ENCODE data around the gene NCKAP5L. TPM values are rescaled to one million over a fixed set of nuclear protein-coding genes. Genes with fewer than 3 reads are reported as not detected.
A peak's percentile ranks its signal among the peaks of the same experiment; 100 is the strongest.

NCKAP5L gene
- polyA plus RNA-seq, 2 of the 4 experiments (the other 2 are of a cell fraction), result 3.0 to 8.5 TPM

GRCh38 chr12:49874142-49874897 lies 46.1 kb upstream of the NCKAP5L start:
- FAIRE-seq (no peak), DNase-seq (ENCODE audit: low read depth in 1 of 2, low spot score in 1 of 2) (no peak), ATAC-seq (peak in 1 of 2 experiments; percentile 24; a peak in 1 of 6 replicates)
- Histone ChIP-seq H3K27ac (no peak overlapping the region), H3K9me3 (peaks cover 5% of the 10 kb centered on the region; the same call in 1 of the 3 replicates), H3K4me2 (no peak overlapping the region), H3K4me1 (no peaks in the 10 kb centered on the region), H3K4me3 (no peak overlapping the region)
- POLR2A ChIA-PET, result no interaction called here
- 50% methylated on average over 12 of the region's 12 CpGs for WGBS (ENCODE audit: missing lambda C conversion rate)
- no peak for TF ChIP-seq RAD21 (conservative IDR thresholded peaks at IDR 0.05 in 1 of 2, IDR thresholded peaks at IDR 0.05 in 1 of 2)
- no peak for TF ChIP-seq MYC (IDR thresholded peaks at IDR 0.05; ENCODE audit: borderline replicate concordance, low read length)
- TF ChIP-seq SREBF2 (IDR thresholded peaks at IDR 0.05), result no peak
- peak; percentile 80 for TF ChIP-seq MAFK (IDR thresholded peaks at IDR 0.05; ENCODE audit: partially characterized antibody)
- CTCF ChIA-PET, result interaction anchor here (1.0 to 1.7 kb wide), 3 partner anchors 8 to 93 kb away, joined by 4 to 5 read pairs (median 4); no protein-coding TSS in a partner anchor

GRCh38 chr12:49873361-49873934 lies 45.2 kb upstream of the NCKAP5L start:
- Histone ChIP-seq H3K9me3 (no peaks in the 10 kb centered on the region), H3K4me2 (no peak overlapping the region), H3K27ac (no peak overlapping the region), H3K4me1 (no peaks in the 10 kb centered on the region), H3K4me3 (no peak overlapping the region)
- TF ChIP-seq ZNF302 (CRISPR knock-in tag; IDR thresholded peaks at IDR 0.05), result no peak
- peak; percentile 43 for TF ChIP-seq MAFK (IDR thresholded peaks at IDR 0.05; ENCODE audit: partially characterized antibody)
- POLR2A ChIA-PET, result no interaction called here
- FAIRE-seq (no peak), ATAC-seq (no peak), DNase-seq (ENCODE audit: low read depth in 1 of 2, low spot score in 1 of 2) (no peak)
- WGBS (ENCODE audit: missing lambda C conversion rate), result 60% methylated on average over 3 of the region's 3 CpGs
- CTCF ChIA-PET, result interaction anchor here (1.2 to 11.5 kb wide), 2 partner anchors 72 to 94 kb away, joined by 4 to 104 read pairs; no protein-coding TSS in a partner anchor

GRCh38 chr12:49872781-49873181 lies 44.6 kb upstream of the NCKAP5L start:
- no peak overlapping the region for H3K4me2 ChIP-seq
- ATAC-seq, result no peak
- no peak for DNase-seq (ENCODE audit: low read depth in 1 of 2, low spot score in 1 of 2)
- FAIRE-seq, result no peak
- TF ChIP-seq FOSB (CRISPR knock-in tag; IDR thresholded peaks at IDR 0.05) (no peak), CTCF (IDR thresholded peaks at IDR 0.05) (no peak), RAD21 (conservative IDR thresholded peaks at IDR 0.05 in 1 of 2, IDR thresholded peaks at IDR 0.05 in 1 of 2) (no peak), MAX (IDR thresholded peaks at IDR 0.05) (no peak), RNF2 (IDR thresholded peaks at IDR 0.05; ENCODE audit: borderline replicate concordance, low read depth) (no peak), REST (IDR thresholded peaks at IDR 0.05) (no peak), HOXB13 (CRISPR knock-in tag; IDR thresholded peaks at IDR 0.05; ENCODE audit: low read depth) (no peak), MAZ (IDR thresholded peaks at IDR 0.05; ENCODE audit: borderline replicate concordance, low read depth, low read length) (no peak), EHMT2 (IDR thresholded peaks at IDR 0.05; ENCODE audit: low read depth) (no peak), HDAC2 (IDR thresholded peaks at IDR 0.05) (no peak), E2F6 (IDR thresholded peaks at IDR 0.05; ENCODE audit: borderline replicate concordance, low read depth) (no peak), CBX2 (IDR thresholded peaks at IDR 0.05; ENCODE audit: borderline replicate concordance, low read depth) (no peak), HOXB5 (CRISPR knock-in tag; IDR thresholded peaks at IDR 0.05) (no peak), ESRRA (IDR thresholded peaks at IDR 0.05; ENCODE audit: borderline replicate concordance, low read length) (no peak), KDM5A (IDR thresholded peaks at IDR 0.05) (no peak)
- CTCF ChIA-PET, result interaction anchor here (1.2 to 11.5 kb wide), 3 partner anchors 40 to 94 kb away, joined by 4 to 104 read pairs (median 4); no protein-coding TSS in a partner anchor
- H3K4me1 ChIP-seq, result no peaks in the 10 kb centered on the region
- H3K9me3 ChIP-seq, result no peaks in the 10 kb centered on the region
- H3K27ac ChIP-seq, result no peak overlapping the region
- 75% methylated on average over 6 of the region's 6 CpGs for WGBS (ENCODE audit: missing lambda C conversion rate)
- H3K4me3 ChIP-seq, result no peak overlapping the region
- POLR2A ChIA-PET, result no interaction called here

Data from A549 (cell line).